Activated CD4-positive, alpha-beta T cell treated with anti-CD3 and anti-CD28 coated beads, Interleukin-2, Interleukin-4, amounts not matched to agents 100 ng/mL and 50 ng/mL, durations not matched to agents 16 hours and 8 hours (primary cell): ENCODE measurements around the gene NRP1.
"Not testable (repeated sequence)": the region's sequence is repeated elsewhere in the genome, so short reads cannot be mapped to it uniquely, and the experiment has no call there.

ENCODE experiments used
- DNase-seq: peaks from one replicate; pipeline ENCODE4 v3.0.0-alpha.2; 2020; ENCODE audit warnings: low spot score

Gene NRP1

DNA sequence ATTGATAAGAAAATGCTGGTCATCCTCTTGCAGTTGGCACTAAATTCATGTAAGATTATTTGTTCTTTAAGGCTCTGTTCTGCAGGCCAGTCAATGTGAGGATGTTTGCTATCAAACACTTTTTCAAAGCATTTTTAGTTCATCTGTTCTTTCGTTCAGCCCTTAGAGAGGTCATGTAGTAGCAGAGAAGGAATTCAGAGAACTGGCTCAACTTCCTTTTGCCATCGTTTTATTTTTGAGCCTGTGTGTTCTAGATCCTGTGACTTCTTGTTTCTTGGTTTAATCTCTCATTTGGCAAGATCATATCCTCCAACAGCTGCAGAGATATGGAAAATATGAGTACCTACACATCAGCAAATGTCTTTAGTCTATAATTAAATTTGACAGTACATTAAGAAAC, 184.3 kb downstream of the NRP1 start:
- DNase-seq: no peak

DNA sequence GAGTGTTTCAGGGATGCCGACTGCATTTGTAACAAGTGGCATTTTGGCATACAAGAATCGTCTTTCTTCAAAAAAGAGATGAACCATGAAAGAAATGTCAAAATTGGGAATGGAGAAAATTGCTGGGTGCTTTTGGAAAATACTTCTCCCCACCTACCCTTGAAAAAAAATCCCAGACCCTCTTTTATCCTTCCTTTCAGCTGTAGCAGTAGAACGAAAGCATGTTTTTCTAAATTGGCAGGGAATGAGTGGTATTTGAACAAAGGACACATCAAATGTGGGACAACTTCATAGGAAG, 187.5 kb downstream of the NRP1 start:
- DNase-seq: no peak

- no peak for DNase-seq
Measured at GRCh38 chr10:33146189-33147012, 188.1 kb downstream of the NRP1 start.

DNA sequence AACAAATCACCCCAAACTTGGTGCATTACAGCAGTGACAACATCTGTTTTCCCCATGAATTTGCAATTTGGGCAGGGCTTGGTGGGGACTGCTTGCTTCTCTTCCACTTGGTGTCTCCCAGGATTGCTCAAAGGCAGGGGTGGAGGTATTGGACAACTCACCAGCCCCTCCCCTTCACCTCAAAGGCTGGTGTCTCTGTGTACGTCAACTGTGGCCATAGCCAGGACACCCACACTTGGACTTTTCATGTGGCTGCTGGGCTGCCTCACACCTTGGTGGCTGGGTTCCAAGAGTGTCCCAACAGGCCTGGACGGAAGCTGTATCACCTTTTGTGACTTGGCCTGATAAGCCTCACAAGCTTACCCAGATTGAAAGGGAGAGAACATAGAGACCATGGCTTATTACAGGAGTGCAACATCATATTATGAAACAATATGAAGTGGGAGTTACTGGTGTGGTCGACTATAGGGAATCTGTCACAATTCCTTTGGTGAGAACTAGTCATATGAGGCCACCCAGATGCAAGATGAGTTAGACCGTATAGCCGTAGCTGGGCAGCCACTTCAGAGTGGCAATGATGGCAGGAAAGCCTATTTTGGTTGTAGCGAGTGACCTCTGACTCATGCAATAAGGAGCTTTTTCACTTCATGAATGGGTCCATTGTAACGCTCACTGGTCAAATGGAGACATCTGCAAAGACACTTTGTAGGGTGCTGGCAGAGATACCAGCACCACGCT, 188.8 kb downstream of the NRP1 start:
- no peak for DNase-seq

GRCh38 chr10:33143160-33143728, 191.2 kb downstream of the NRP1 start:
- peak; percentile 82 for DNase-seq

DNA sequence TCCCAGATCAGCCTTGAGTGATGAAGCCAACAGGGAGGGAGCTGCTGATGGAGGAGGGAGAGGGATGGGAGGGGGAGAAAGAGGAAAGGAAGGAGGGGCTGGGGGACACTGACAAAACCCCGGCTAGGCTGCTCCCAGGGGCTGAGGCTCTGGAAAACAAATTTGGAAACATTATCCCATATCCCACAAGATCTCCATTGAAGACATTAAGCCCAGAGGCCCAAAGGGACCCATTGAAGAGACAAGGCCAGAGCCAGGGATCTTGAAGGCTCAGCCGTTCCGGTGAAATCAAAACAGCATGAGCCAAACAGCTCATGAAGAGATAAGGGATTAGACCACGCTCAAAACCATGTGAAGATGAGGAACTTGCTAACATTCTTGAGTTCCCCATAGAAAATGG, 192.2 kb downstream of the NRP1 start:
- DNase-seq: no peak

DNA sequence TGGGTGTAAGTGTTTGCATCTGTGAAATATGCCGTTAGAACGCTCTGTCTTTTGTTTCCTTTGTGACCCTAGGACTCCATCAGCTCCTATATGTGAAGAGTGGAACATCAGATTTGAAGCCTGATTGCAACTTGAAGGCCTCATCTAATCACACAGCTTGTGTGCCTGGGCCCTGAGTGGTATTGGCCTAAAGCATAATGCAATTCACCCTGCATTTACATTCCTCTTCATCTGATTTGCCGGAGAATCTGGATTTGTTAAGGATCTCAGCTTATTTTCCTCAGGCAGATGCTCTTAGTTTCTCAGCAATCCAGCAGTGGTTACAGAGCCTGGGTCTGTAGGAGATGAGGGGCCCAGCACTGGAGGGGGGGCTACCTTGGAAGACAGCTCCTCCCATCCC, 193.2 kb downstream of the NRP1 start:
- no peak for DNase-seq

GRCh38 chr10:33139181-33139646, 195.3 kb downstream of the NRP1 start:
- DNase-seq: peak; percentile 87

GRCh38 chr10:33138686-33139085, 195.8 kb downstream of the NRP1 start:
- DNase-seq: not testable (repeated sequence)

GRCh38 chr10:33137356-33138005, 197.0 kb downstream of the NRP1 start:
- DNase-seq: no peak

DNA sequence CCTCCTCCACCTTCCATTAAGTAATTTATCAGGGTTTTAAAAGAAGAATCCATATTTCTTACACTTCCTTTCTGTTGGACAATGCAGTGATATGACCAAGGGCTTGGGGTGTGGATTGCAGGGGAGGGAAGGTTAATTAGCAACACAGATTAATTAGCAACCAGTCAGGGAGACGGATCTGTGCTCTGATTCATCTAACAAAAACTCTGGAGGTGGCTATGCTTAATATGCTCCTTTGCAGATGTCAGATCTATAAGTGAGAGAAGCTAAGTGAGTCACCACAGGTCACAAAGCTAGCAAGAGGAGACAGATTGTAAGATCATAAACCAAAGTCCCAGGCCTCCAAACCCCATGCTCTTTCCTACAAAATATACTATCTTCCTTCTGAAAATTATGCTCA, 197.7 kb downstream of the NRP1 start:
- DNase-seq: peak; percentile 86

DNA sequence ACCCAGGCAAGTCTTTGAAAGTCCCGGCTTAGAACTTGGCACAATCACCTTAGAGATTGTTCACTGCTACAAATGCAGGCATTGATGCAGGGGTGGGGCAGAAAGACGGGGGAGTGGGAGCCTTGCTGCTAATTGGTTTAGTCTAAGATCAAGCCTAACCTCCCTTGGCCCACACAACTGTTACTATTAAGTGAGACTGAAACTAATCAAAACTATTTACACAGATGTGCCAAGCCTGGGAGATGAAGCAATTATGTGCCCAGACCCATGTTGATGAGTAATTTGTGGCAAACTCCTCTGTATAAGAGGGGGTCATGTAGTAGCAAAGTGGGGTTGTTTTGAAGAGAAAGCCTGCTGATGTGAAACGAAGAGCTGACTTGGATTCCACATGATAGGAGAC, 198.2 kb downstream of the NRP1 start:
- DNase-seq: peak; percentile 76

DNA sequence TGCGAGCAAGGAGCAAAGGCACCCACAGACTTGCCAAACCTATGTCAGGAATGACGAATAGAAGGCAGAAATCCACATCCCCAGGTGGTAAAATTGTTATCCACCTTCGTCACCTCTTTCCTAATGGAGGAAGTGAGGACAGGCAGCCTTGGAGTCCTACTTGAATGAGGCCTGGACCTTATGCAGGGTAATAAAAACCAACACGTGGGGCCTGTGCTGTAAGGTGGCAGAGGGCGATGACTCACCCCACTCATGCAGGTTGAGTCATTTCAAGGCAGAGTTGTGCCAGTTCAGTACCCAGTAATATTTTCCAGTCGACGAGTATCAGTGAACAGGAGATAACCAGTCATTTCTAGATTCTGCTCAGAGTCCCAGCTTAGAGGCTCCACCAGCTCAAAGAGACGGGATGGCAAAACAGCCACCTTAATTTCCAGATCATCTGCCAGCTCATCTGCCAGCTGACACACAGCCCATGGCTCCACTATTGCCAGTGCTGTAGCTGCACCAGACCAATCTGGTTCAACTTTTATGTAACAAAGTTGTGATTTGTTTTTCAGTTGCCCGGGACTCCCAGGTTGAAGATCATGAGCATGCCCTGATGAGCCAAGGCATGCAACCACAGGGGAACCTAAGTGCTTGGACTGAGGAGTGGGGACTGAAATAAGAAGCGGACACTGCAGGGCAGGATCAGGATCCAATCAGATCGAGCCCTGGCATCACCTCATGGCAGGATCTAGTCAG, 200.3 kb downstream of the NRP1 start:
- DNase-seq: peak; percentile 98

DNA sequence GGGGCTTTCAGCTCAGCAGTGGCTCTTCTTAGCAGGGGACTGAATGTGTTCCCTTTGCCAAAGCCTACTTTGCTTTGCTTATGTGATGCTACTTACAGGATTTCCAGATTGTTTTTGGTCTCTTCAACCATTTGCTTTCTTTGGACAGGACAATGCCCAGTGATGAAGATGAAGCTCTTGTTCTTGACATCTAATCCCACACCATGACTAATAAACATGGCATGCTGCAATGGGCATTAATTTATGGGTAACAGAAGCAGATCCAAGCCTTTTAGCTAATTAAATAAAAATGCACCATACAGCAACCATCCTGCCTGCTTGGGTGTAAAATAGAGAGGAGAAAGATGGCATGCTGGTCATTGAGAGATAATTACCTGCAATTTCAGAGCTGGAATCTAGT, 200.9 kb downstream of the NRP1 start:
- no peak for DNase-seq

DNA sequence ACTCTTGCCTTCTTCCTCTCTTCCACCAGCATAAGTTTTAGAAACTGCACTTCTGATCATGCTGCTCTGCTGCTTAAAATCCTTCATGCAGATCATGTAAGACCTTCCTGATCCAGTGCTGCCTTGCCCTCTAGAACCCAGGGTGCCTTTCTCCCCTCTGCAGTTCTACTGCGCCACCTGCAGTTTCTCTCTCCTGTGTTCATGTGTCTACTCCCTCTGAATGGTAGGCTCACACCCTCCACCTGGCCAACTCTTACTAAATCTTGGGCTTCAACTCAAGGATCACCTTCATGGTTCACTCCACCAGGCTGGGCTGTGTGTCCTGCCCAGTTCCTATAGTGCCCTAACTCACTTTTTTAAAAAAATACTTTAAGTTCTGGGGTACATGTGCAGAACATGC, 201.8 kb downstream of the NRP1 start:
- DNase-seq: peak; percentile 83

GRCh38 chr10:33129996-33130386, 204.5 kb downstream of the NRP1 start:
- no peak for DNase-seq

DNA sequence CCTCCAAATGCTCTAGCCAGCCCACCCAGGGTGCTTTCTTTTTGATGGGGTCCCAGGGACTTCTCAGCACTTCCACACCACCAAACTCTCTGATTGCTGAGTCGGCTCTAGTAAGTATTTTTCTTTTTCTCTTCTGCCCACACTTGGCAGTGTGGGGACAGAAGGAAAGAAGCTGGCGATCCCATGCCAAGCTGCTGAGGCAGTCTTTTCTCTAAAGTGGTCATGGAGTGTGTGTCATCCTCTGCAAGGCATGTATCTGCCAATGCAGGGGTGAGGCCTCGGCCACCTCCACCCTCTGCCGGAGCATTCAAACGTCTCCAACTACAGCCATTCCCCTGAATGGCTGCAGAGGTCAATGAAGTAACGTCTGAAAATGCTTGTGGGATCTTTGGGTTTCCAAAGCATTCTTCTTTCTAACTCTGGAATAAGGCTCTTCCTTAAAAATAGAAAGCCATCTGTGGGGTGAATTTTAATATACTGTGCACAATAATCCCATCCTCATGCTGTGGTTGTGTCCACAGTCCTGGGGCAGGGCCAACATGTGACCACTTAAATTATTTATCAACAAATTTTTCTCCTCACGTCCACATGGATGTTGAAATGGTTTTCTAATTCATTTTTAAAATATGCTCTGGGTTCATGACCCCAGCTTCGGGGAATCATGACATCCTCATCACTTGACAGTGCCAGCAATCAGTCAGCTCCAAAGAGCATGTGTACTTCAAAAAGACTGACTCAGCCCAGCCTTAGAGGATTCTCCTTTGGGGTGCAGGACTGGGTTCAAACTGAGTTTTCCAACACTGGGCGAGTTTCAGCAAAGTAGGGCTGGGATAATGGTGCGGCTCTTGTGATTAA, 205.1 kb downstream of the NRP1 start:
- no peak for DNase-seq

DNA sequence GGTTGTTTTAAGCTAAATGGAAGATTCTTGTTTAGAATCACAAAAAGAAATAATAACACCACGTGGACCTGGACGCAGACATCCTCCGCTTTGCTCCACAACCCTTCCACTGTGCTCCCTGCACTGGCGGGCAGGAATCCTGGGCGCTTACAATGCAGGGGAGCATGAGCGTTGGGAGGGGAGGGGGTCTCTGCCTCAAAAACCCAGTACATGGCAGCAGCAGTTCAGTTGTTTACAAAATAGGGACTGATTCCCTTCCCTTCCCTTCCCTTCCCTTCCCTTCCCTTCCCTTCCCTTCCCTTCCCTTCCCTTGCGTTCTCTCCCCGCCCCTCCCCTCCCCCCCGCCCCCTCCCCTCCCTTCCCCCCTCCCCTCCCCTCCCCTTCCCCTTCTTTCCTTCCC, 206.8 kb downstream of the NRP1 start:
- DNase-seq: no peak
